ENCODE data around the gene FBLN2. TPM values are rescaled to one million over a fixed set of nuclear protein-coding genes. Genes with fewer than 3 reads are reported as not detected.

FBLN2 gene
- polyA plus RNA-seq, 1 experiment, result 248 TPM

- peaks cover under 1% of the 10 kb centered on the region; the same call in 1 of the 2 replicates for H3K36me3 ChIP-seq (ENCODE audit: control insufficient read depth, insufficient read depth, low read length)
- H3K4me3 ChIP-seq (ENCODE audit: low read depth, low read length), result no peak overlapping the region
- CTCF ChIA-PET, result interaction anchor here (0.6 to 1.6 kb wide), 6 partner anchors 8 to 632 kb away, joined by 3 to 4 read pairs (median 3); no protein-coding TSS in a partner anchor
- no peaks in the 10 kb centered on the region for H3K27me3 ChIP-seq (ENCODE audit: control insufficient read depth, insufficient read depth, low read length)
- POLR2A ChIA-PET, result no interaction called here
- DNase-seq (ENCODE audit: low read depth), result no peak
- TF ChIP-seq, protein P1, sequence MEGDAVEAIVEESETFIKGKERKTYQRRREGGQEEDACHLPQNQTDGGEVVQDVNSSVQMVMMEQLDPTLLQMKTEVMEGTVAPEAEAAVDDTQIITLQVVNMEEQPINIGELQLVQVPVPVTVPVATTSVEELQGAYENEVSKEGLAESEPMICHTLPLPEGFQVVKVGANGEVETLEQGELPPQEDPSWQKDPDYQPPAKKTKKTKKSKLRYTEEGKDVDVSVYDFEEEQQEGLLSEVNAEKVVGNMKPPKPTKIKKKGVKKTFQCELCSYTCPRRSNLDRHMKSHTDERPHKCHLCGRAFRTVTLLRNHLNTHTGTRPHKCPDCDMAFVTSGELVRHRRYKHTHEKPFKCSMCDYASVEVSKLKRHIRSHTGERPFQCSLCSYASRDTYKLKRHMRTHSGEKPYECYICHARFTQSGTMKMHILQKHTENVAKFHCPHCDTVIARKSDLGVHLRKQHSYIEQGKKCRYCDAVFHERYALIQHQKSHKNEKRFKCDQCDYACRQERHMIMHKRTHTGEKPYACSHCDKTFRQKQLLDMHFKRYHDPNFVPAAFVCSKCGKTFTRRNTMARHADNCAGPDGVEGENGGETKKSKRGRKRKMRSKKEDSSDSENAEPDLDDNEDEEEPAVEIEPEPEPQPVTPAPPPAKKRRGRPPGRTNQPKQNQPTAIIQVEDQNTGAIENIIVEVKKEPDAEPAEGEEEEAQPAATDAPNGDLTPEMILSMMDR (IDR thresholded peaks at IDR 0.05; ENCODE audit: insufficient read depth, low read depth, low read length), result no peak
These were observed 51.0 kb downstream of the FBLN2 start for GRCh38 chr3:13599887-13600450.

GRCh38 chr3:13600950-13601691, 52.2 kb downstream of the FBLN2 start:
- ChIA-PET POLR2A (no interaction called here), CTCF (interaction anchor here (0.6 to 1.6 kb wide), 4 partner anchors 18 to 48 kb away, joined by 3 to 4 read pairs (median 4); no protein-coding TSS in a partner anchor)
- no peaks in the 10 kb centered on the region for H3K27me3 ChIP-seq (ENCODE audit: control insufficient read depth, insufficient read depth, low read length)
- H3K4me3 ChIP-seq (ENCODE audit: low read depth, low read length), result no peak overlapping the region
- no peaks in the 10 kb centered on the region for H3K36me3 ChIP-seq (ENCODE audit: control insufficient read depth, insufficient read depth, low read length)
- TF ChIP-seq, protein P1 (IDR thresholded peaks at IDR 0.05; ENCODE audit: insufficient read depth, low read depth, low read length), result no peak
- DNase-seq (ENCODE audit: low read depth), result no peak

DNA sequence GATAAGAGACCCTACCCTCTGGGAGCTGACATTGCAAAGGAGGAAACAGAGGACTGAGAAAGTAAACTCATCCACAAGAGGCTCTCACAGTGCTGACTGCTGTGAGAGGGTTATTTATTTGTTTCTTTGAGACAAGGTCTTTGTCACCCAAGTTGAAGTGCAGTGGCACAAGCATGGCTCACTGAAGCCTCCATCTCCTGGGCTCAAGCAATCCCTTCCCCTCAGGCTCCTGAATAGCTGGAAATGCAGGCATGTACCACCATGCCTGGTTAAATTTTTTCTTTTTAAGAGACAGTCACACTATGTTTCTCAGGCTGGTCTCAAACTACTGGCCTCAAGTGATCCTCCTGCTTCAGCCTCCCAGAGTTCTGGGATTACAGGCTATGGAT, 52.8 kb downstream of the FBLN2 start:
- Histone ChIP-seq H3K36me3 (ENCODE audit: control insufficient read depth, insufficient read depth, low read length) (no peaks in the 10 kb centered on the region), H3K27me3 (ENCODE audit: control insufficient read depth, insufficient read depth, low read length) (no peaks in the 10 kb centered on the region), H3K4me3 (ENCODE audit: low read depth, low read length) (no peak overlapping the region)
- ChIA-PET POLR2A (no interaction called here), CTCF (interaction anchor here (1.5 kb wide), 1 partner anchor 47 kb away, joined by 4 read pairs; no protein-coding TSS in a partner anchor)
- TF ChIP-seq, protein P1 (IDR thresholded peaks at IDR 0.05; ENCODE audit: insufficient read depth, low read depth, low read length), result no peak
- DNase-seq (ENCODE audit: low read depth), result no peak

DNA sequence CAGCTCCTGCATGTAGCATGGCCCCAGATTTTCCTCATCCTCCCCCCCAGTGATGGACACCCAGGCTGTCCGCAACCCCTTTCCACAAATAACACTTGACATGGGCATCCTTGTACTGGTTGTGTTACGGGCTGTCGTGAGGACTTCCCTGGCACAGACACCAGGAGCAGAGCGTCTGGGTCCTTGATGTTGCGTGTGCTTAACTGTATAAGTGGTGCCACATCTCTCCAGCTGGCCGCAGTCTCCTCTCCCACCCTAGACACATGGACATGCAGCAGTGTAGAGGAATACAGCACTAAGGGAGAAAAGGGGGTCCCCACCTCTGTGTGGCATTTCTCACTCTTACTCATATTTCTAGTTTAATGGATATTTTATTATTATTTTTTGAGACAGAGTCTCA, 56.6 kb downstream of the FBLN2 start:
- POLR2A ChIA-PET, result no interaction called here
- CTCF ChIA-PET, result interaction anchor here (0.7 to 1.4 kb wide), 4 partner anchors 35 to 109 kb away, joined by 3 to 5 read pairs (median 4); no protein-coding TSS in a partner anchor
- Histone ChIP-seq H3K36me3 (ENCODE audit: control insufficient read depth, insufficient read depth, low read length) (peaks cover 9% of the 10 kb centered on the region; the same call in 1 of the 2 replicates), H3K4me3 (ENCODE audit: low read depth, low read length) (no peak overlapping the region), H3K27me3 (ENCODE audit: control insufficient read depth, insufficient read depth, low read length) (no peaks in the 10 kb centered on the region)
- TF ChIP-seq, protein P1 (IDR thresholded peaks at IDR 0.05; ENCODE audit: insufficient read depth, low read depth, low read length), result no peak
- no peak for DNase-seq (ENCODE audit: low read depth)

DNA sequence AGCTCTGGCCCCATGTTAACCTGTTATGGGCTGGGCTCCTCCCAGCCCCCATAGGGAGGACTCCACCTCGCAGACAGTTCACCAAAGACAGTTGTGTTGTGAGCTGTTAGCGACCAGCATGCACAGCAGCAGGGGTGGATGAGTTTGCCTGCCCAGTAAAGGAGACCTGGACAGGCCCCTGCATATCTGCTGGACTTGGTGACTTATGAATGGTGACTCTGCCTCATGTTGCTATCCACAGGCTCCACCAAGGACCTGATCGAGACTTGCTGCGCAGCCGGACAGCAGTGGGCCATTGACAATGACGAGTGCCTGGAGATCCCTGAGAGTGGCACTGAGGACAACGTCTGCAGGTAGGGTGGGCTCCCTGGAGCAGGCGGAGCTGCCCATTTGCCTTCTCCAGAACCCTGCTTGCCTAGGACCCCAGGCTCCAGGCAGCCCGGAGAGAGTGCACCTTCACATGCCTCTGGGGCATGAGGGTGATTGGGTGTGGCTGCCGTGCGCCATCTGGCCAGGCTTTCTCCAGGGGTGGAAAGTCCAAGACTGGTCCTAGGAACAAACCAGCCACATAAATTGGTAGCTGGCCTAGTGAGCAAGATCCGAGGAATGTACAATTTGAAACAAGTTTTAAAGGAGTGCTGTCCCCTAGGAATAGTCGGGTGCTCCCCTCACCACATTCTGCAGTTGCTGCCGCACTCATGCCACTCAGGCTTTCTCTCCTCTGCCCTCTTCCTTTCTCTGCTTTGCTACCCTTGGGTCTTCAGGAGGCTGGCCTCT, 59.1 kb downstream of the FBLN2 start:
- ChIA-PET CTCF (interaction anchor here (0.6 to 1.2 kb wide), 4 partner anchors 8 to 53 kb away, joined by 3 read pairs; no protein-coding TSS in a partner anchor), POLR2A (no interaction called here)
- TF ChIP-seq, protein P1 (IDR thresholded peaks at IDR 0.05; ENCODE audit: insufficient read depth, low read depth, low read length), result no peak
- no peaks in the 10 kb centered on the region for H3K27me3 ChIP-seq (ENCODE audit: control insufficient read depth, insufficient read depth, low read length)
- peaks cover 11% of the 10 kb centered on the region for H3K36me3 ChIP-seq (ENCODE audit: control insufficient read depth, insufficient read depth, low read length)
- no peak for DNase-seq (ENCODE audit: low read depth)
- no peak overlapping the region for H3K4me3 ChIP-seq (ENCODE audit: low read depth, low read length)
